Left lung (tissue), 10 donors: ENCODE data around the gene LDHB. TPM values are rescaled to one million over a fixed set of nuclear protein-coding genes. Genes with fewer than 3 reads are reported as not detected.

ENCODE experiments used
- ATAC-seq: fragments of 200-7000 bp; cut with Tn5 transposase; one replicate; pipeline ENCODE4 v1.9.1; 2020; ENCODE audit warnings: moderate library complexity
- DNase-seq, 4 donors: peaks; one replicate each; pipeline ENCODE4 v3.0.0-alpha.2; 2013 to 2020
- H3K27ac ChIP-seq, 2 donors: fragments of 200-600 bp; sonication (generic) in 1 of 2; one replicate each; pipeline versions ENCODE4 v1.5.0 to v1.8.0; 2020 to 2021
- H3K27me3 ChIP-seq, 2 donors: fragments of 200-600 bp; sonication (generic) in 1 of 2; one replicate each; pipeline versions ENCODE4 v1.5.0 to v1.8.0; 2020 to 2021
- H3K36me3 ChIP-seq, 2 donors: fragments of 200-600 bp; sonication (generic) in 1 of 2; one replicate each; pipeline versions ENCODE4 v1.5.0 to v1.8.0; 2020 to 2021
- H3K4me1 ChIP-seq, 2 donors: fragments of 200-600 bp; one replicate each; pipeline ENCODE4 v1.8.0; 2021
- H3K4me3 ChIP-seq, 2 donors: fragments of 200-600 bp; sonication (generic) in 1 of 2; one replicate each; pipeline versions ENCODE4 v1.5.0 to v1.8.0; 2020 to 2021; ENCODE audit warnings: mild to moderate bottlenecking in 1 of 2
- H3K9me3 ChIP-seq, 2 donors: fragments of 200-600 bp; sonication (generic) in 1 of 2; one replicate each; pipeline versions ENCODE4 v1.5.0 to v1.8.0; 2020 to 2021
- intact Hi-C, 2 donors: fragments of 100-400 bp; cut with DNase I; formaldehyde crosslinking; loops; one replicate each; pipeline versions ENCODE4 v1.11.2 to v1.14.2; 2022
- polyA plus RNA-seq, 6 donors: library from polyadenylated mRNA; unstranded; fragments of 120-200 nt; gene quantifications; one replicate each; pipeline ENCODE4 v1.2.1, GENCODE V29; 2013; ENCODE audit not compliant: insufficient read length in 6 of 6
- total RNA-seq, 2 donors: library from RNA; stranded (reverse); fragmentation: NEBNext Ultra II Directional; extraction: Animal tissue kit (Norgen Biotek cat#: 25700); gene quantifications; one replicate each; pipeline ENCODE4 v1.2.1, GENCODE V29; 2021
- TF ChIP-seq, protein P1 (sequence below), 2 donors: fragments of 200-600 bp; sonication (generic) in 1 of 2; IDR thresholded peaks; one replicate each; pipeline versions ENCODE4 v1.5.0 to v1.8.0; 2021; ENCODE audit warnings: antibody characterized with exemption in 2 of 2
- donor health status: DM: no; HTN: yes; CAD: no.
- donor health status: DM: no; HTN: no; CAD: no.

Gene LDHB
- total and polyA plus RNA-seq, 8 donors = 512 to 1,016 (median 895) TPM

DNA sequence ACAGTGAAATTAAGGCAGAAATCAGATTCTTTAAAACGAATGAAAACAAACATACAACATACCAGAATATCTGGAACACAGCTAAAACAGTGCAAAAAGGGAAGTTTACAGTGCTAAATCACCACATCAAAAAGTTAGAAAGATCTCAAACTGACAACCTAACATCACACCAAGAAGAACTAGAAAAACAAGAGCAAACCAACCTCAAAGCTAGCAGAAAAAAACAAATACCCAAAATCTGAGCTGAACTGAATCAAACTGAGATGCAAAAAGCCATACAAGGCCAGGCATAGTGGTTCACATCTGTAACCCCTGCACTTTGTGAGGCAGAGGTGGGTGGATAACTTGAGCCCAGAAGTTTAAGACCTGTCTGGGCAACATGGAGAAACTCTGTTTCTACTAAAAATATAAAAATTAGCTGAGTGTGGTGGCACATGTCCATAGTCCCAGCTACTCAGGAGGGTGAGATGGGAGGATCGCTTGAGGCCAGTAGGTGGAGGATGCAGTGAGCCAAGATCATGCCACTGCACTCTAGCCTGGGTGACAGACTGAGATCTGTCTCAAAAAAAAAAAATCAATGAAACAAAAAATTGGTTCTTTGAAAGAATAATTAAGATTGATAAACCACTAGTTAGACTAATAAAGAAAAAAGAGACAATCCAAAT is 33.2 kb upstream of the LDHB start:
- H3K4me3 ChIP-seq = no peak overlapping the region
- no peak for DNase-seq
- intact Hi-C loops = loop anchor here in 1 of 2 donors (10.0 kb wide), 1 partner anchor 304 kb away; no protein-coding TSS in a partner anchor
- H3K27me3 ChIP-seq = no peaks in the 10 kb centered on the region
- H3K9me3 ChIP-seq = peaks cover 0 to 13% of the 10 kb centered on the region in 2 donors
- no peaks in the 10 kb centered on the region for H3K36me3 ChIP-seq
- ATAC-seq = no peak
- TF ChIP-seq, protein P1, sequence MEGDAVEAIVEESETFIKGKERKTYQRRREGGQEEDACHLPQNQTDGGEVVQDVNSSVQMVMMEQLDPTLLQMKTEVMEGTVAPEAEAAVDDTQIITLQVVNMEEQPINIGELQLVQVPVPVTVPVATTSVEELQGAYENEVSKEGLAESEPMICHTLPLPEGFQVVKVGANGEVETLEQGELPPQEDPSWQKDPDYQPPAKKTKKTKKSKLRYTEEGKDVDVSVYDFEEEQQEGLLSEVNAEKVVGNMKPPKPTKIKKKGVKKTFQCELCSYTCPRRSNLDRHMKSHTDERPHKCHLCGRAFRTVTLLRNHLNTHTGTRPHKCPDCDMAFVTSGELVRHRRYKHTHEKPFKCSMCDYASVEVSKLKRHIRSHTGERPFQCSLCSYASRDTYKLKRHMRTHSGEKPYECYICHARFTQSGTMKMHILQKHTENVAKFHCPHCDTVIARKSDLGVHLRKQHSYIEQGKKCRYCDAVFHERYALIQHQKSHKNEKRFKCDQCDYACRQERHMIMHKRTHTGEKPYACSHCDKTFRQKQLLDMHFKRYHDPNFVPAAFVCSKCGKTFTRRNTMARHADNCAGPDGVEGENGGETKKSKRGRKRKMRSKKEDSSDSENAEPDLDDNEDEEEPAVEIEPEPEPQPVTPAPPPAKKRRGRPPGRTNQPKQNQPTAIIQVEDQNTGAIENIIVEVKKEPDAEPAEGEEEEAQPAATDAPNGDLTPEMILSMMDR (IDR thresholded peaks at IDR 0.05) = no peak
- no peak overlapping the region for H3K27ac ChIP-seq
- H3K4me1 ChIP-seq = no peaks in the 10 kb centered on the region

DNA sequence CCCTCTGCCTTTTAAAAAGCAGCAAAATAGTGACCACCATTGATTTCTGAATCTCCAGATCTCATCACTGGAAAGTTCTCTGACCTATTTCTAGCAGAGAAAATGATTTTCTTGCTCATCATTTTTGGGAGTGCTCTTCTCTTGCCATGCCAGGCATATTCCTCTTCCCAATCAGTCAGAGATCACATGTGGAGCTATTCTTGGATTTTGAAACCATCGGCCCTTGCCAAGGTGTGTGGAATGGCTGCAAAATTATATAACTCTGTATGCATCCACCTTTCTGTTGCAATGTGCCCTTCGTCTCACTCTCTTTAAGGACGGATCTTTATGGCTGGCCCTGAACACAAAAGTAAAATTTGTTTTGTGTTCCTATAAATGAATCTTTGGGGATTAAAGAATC is 25.5 kb upstream of the LDHB start:
- TF ChIP-seq, protein P1 (IDR thresholded peaks at IDR 0.05) = no peak
- H3K9me3 ChIP-seq = peaks cover 0 to under 1% of the 10 kb centered on the region in 2 donors
- ATAC-seq = no peak
- H3K27me3 ChIP-seq = no peaks in the 10 kb centered on the region
- H3K4me1 ChIP-seq = no peaks in the 10 kb centered on the region
- no peak overlapping the region for H3K4me3 ChIP-seq
- H3K27ac ChIP-seq = no peak overlapping the region
- H3K36me3 ChIP-seq = no peaks in the 10 kb centered on the region
- DNase-seq = no peak
- intact Hi-C loops = no loop called here

DNA sequence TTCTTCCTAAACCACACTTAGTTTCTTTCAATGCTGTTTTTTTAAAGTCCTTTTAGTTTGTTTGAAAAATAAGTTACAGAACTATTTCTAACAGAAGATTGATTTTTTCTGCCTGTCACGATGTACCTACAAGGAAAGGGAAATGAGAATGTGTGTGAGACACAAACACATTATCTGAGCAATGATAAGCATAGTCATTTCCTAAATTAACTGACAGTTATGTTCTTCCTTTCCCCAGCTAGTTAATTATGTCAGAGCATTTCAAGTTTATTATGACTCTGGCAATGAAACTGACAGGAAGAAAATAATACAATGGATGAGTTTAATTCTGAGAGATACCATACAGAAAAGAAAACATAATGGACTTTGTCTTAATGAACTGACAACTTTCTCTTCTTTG is 21.3 kb upstream of the LDHB start:
- DNase-seq (no peak), ATAC-seq (no peak)
- intact Hi-C loops = loop anchor here in 1 of 2 donors (10.0 kb wide), 1 partner anchor 64 kb away; no protein-coding TSS in a partner anchor
- H3K27me3 ChIP-seq = no peaks in the 10 kb centered on the region
- H3K27ac ChIP-seq = no peak overlapping the region
- no peak overlapping the region for H3K4me3 ChIP-seq
- no peaks in the 10 kb centered on the region for H3K36me3 ChIP-seq
- H3K4me1 ChIP-seq = peaks cover 0 to 9% of the 10 kb centered on the region in 2 donors
- no peaks in the 10 kb centered on the region for H3K9me3 ChIP-seq
- TF ChIP-seq, protein P1 (IDR thresholded peaks at IDR 0.05) = no peak

DNA sequence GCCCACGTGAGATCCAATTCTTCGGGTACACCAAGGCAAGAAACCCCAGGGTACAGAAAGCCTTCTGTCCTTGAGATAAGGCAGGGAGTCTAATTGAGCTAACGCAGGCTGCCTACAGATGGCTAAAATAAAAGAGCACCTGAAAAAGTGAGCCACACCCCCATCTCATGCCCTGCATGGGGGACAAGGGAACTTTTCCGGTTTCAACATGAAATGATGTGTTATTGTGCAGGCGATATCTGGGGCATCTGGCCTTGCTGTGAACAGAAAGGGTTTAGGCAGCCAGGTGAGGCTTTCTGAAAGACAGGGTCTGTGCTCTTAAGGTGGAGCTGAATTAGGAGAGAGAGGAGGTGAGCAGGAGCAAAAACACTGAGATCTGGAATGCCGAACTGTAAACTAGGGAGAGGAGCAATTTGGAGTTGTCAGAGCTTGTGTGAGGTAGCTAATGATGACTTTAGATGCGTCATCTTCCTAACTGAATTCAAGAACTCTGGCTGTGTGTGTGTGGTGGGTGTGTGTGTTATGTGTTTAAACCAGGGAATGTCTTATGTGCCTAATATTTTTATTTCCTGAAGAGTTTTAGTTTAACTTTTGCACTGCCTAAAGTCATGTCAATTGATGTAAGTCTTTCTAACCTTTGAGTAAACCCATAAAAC is 20.1 kb upstream of the LDHB start:
- intact Hi-C loops = loop anchor here in 1 of 2 donors (10.0 kb wide), 1 partner anchor 63 kb away; no protein-coding TSS in a partner anchor
- no peaks in the 10 kb centered on the region for H3K36me3 ChIP-seq
- ATAC-seq = no peak
- no peaks in the 10 kb centered on the region for H3K27me3 ChIP-seq
- peaks cover 0 to 9% of the 10 kb centered on the region in 2 donors for H3K4me1 ChIP-seq
- H3K4me3 ChIP-seq = no peak overlapping the region
- H3K9me3 ChIP-seq = no peaks in the 10 kb centered on the region
- H3K27ac ChIP-seq = no peak overlapping the region
- DNase-seq = no peak
- TF ChIP-seq, protein P1 (IDR thresholded peaks at IDR 0.05) = no peak

DNA sequence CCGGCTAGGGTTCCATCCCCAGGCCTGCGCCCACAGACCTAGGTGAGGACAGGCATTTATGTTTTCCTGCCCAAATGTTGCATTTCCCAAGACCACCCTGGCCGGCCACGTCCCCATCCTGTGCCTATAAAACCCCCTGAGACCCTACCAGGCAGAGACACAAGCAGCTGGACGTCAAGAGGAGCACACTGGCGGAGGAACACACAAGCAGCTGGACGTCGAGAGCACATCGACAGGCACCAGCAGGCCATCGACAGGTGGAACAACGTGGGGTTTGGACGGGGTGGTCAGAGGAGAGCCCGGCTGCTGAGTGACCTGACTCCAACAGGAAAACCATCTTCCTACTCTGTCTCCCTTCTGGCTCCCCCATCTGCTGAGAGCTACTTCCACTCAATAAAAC is 19.6 kb upstream of the LDHB start:
- no peak for ATAC-seq
- intact Hi-C loops = loop anchor here in 1 of 2 donors (10.0 kb wide), 1 partner anchor 62 kb away; no protein-coding TSS in a partner anchor

More for the DNA sequence above, 19.6 kb upstream of the LDHB start:
- peak in 1 of 4 donors; percentile 62 for DNase-seq
- TF ChIP-seq, protein P1 (IDR thresholded peaks at IDR 0.05) = no peak
- Histone ChIP-seq H3K4me3 (no peak overlapping the region), H3K27ac (no peak overlapping the region), H3K4me1 (peaks cover 0 to 9% of the 10 kb centered on the region in 2 donors), H3K36me3 (no peaks in the 10 kb centered on the region), H3K27me3 (no peaks in the 10 kb centered on the region), H3K9me3 (no peaks in the 10 kb centered on the region)
